ENCODE data around the gene IL17REL. TPM values are rescaled to one million over a fixed set of nuclear protein-coding genes. Genes with fewer than 3 reads are reported as not detected.

Gene IL17REL
- total and polyA plus RNA-seq, 2 of the 13 experiments (the other 11 are each of a cell fraction or from before 2014, with no cell fraction given): not detected

GRCh38 chr22:49971232-49972162 is 41.1 kb downstream of the IL17REL start (continued):
- TF ChIP-seq, protein P1, sequence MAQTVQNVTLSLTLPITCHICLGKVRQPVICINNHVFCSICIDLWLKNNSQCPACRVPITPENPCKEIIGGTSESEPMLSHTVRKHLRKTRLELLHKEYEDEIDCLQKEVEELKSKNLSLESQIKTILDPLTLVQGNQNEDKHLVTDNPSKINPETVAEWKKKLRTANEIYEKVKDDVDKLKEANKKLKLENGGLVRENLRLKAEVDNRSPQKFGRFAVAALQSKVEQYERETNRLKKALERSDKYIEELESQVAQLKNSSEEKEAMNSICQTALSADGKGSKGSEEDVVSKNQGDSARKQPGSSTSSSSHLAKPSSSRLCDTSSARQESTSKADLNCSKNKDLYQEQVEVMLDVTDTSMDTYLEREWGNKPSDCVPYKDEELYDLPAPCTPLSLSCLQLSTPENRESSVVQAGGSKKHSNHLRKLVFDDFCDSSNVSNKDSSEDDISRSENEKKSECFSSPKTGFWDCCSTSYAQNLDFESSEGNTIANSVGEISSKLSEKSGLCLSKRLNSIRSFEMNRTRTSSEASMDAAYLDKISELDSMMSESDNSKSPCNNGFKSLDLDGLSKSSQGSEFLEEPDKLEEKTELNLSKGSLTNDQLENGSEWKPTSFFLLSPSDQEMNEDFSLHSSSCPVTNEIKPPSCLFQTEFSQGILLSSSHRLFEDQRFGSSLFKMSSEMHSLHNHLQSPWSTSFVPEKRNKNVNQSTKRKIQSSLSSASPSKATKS (CRISPR knock-in tag; IDR thresholded peaks at IDR 0.05): no peak
- TF ChIP-seq SIX4 (CRISPR knock-in tag; IDR thresholded peaks at IDR 0.05): no peak
- TF ChIP-seq ZNF570 (CRISPR knock-in tag; IDR thresholded peaks at IDR 0.05; ENCODE audit: borderline replicate concordance): no peak
- no peak for TF ChIP-seq RBM22 (optimal IDR thresholded peaks at IDR 0.05; ENCODE audit: low read length)
- no peak for TF ChIP-seq TMF1 (CRISPR knock-in tag; IDR thresholded peaks at IDR 0.05; ENCODE audit: low read depth)
- no peak for TF ChIP-seq HOXA3 (CRISPR knock-in tag; IDR thresholded peaks at IDR 0.05)
- TF ChIP-seq GABPB1 (CRISPR knock-in tag; IDR thresholded peaks at IDR 0.05): peak; percentile 25; the same call in 1 of the 2 replicates
- TF ChIP-seq SMAD3 (CRISPR knock-in tag; IDR thresholded peaks at IDR 0.05): no peak
- no peak for TF ChIP-seq NFATC3 (CRISPR knock-in tag; IDR thresholded peaks at IDR 0.05)
- no peak for TF ChIP-seq PBX3 (CRISPR knock-in tag; IDR thresholded peaks at IDR 0.05; ENCODE audit: borderline replicate concordance)
- no peak for TF ChIP-seq PRDM10 (CRISPR knock-in tag; IDR thresholded peaks at IDR 0.05; ENCODE audit: low read depth)
- TF ChIP-seq ZNF7 (CRISPR knock-in tag; IDR thresholded peaks at IDR 0.05): no peak
- TF ChIP-seq PCBP2 (optimal IDR thresholded peaks at IDR 0.05; ENCODE audit: low read depth, low read length, poor library complexity, severe bottlenecking): no peak
- no peak for TF ChIP-seq ZNF549 (CRISPR knock-in tag; IDR thresholded peaks at IDR 0.05)
- no peak for TF ChIP-seq KLF6 (CRISPR knock-in tag; IDR thresholded peaks at IDR 0.05)
- TF ChIP-seq ZNF282 (IDR thresholded peaks at IDR 0.05; ENCODE audit: partially characterized antibody): no peak
- no peak for TF ChIP-seq IKZF4 (CRISPR knock-in tag; IDR thresholded peaks at IDR 0.05; ENCODE audit: borderline replicate concordance, low read depth, not compliant biosample characterization)
- TF ChIP-seq ZNF790 (CRISPR knock-in tag; IDR thresholded peaks at IDR 0.05; ENCODE audit: borderline replicate concordance): no peak
- TF ChIP-seq, protein P2, sequence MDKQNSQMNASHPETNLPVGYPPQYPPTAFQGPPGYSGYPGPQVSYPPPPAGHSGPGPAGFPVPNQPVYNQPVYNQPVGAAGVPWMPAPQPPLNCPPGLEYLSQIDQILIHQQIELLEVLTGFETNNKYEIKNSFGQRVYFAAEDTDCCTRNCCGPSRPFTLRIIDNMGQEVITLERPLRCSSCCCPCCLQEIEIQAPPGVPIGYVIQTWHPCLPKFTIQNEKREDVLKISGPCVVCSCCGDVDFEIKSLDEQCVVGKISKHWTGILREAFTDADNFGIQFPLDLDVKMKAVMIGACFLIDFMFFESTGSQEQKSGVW (CRISPR knock-in tag; IDR thresholded peaks at IDR 0.05; ENCODE audit: borderline replicate concordance): no peak
- no peak for TF ChIP-seq TFDP1 (CRISPR knock-in tag; IDR thresholded peaks at IDR 0.05; ENCODE audit: borderline replicate concordance)

Measured in HepG2 (cell line).